Raji (cell line): ENCODE results near the gene NDUFB2.

Experiments used
- POLR2A ChIP-seq: IDR thresholded peaks from 2 replicates; pipeline ENCODE4 v1.6.1; 2011; ENCODE audit warnings: low read depth, low read length, control low read depth; ENCODE audit not compliant: insufficient read depth

NDUFB2 gene

DNA sequence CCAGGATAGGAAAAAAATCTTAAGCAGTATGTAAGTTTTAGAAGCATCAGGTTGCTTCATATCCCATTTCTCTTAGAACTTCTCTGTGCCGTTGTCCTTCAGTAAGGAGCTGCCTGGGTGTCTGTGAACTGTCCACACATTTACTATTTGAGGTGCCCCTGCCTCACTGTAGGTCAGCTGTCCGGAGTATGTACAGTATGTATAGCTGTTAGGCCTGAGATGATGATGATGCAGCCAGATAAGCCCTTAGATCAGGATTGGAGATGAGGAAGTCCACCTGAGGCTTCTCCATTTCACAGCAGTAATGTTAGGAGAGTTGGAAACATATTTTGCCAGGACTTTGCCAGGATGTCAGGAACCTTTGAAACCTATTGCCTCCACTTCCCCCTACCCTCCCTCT lies 7.7 kb downstream of the NDUFB2 start:
- TF ChIP-seq POLR2A, result no peak

DNA sequence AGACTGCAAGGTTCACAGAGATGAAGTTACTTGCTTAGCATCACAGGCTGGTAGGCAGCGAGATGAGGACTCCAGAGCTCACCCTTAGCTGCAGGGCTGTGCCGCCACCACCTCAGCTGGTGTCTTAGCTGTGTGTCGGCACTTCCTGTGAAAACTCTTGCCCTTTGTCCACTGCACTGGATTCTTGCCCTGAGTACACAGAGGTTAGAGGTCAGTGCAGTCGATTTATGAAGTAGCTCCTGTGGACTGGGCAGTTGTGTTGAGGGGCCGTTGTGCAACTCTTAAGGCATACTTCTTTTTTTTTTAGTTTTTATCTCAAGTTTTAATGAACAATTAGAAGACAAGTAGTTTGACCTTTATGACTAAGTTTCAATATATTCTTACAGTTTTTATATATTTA lies 10.6 kb downstream of the NDUFB2 start:
- no peak for TF ChIP-seq POLR2A

DNA sequence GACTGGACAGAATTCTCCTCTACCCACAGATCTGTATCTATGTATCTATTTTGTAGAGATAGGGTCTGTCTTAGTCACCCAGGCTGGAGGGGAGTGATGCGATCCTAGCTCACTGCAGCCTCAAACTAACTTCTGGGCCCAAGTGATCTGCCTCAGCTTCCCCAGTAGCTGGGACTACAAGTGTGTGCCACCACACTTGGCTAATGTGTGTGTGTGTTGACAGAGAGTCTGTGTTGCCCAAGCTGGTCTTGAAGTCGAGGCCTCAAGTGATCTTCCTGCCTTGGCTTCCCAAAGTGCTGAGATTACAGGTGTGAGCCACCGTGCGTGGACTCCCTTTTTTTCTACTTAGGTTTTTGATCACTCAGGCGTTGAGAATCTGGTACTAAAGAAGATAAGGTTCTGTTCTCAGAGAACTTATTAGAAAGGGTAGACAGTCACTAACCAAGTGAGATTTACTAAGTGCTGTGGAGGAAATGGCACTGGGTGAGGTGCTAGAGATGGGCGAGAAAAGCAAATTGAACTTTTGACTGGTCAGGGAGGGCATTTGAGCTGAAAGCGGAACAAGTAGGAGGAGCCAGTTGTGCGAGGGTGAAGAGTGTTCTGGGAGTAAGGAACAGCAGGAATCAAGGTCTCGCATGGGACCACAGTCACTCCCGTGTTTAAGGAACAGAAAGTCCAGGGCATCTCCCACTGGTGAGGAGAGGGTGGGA lies 18.0 kb downstream of the NDUFB2 start:
- no peak for TF ChIP-seq POLR2A

DNA sequence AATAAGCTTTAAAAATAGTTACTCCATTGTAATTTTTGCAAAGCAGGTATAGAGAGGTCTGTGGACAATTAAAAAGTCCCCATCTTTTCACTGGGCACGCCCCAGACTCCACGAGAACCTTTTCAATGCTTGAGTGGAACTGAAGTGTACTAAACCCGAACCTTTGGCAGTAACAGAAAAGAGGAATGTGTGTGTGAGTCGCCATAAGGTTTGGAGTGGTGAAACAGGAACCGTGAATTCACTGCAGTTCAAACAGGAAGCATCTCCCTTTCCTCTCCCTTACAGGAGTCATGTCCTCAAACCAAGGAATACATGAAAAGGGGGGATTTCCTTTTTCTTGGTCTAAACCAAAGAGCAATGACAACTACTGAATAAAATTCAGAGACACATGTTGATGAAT lies 23.2 kb downstream of the NDUFB2 start:
- no peak for TF ChIP-seq POLR2A

DNA sequence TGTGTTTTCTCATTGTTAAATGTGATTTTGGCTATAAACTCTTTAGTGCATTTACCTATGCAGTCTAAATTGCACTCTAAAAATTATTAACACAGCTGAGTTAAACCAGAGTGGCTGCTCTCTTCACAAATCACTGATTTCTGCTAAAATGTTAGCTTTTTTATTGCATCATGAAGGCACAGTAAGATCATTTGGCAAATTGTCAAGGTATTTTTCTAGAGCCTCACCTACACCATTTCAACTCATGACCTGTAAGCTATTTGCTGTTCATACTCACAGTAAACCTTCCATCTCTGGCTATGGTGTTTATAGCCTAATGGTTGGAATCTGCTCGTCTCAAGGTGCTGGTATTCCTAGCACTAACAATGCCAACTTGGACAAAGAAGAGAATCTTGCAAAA lies 25.7 kb downstream of the NDUFB2 start:
- no peak for TF ChIP-seq POLR2A

DNA sequence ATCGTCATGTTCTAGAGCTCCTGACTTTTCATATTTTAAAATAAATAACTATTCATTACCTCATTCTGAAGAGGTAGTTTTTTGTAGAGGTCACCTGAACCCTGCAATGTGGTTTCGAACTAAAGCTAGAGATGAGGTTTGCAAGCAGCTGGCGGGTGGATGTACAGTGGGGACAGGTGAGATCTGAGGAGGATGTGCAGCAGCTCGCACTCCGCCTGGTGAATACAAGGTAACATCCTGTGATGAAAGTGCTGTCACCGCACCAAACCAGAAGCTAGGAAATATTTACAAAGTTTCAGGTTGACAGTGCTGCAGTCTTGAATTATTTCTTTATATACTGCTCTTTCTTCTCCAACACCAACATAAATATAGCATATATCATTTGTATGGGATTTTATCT lies 26.5 kb downstream of the NDUFB2 start:
- no peak for TF ChIP-seq POLR2A

DNA sequence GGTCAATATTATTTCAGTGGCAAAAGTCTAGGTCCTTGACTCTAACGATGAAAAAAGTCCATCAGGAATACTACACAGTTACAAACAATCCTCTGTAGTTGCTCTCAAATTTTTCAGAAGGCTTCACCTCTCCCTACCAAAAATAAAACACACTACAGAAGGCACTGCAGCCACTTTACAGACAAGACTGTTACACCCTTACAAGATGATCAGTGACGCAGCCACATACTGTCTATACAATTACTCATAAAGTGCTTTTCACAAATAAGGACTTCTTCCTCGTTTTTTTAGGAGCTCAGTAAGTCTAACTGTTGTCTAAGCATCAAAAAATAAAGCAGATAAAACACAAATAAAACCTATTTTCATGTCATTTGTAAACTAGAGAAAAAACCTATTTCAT lies 27.1 kb downstream of the NDUFB2 start:
- TF ChIP-seq POLR2A, result no peak

DNA sequence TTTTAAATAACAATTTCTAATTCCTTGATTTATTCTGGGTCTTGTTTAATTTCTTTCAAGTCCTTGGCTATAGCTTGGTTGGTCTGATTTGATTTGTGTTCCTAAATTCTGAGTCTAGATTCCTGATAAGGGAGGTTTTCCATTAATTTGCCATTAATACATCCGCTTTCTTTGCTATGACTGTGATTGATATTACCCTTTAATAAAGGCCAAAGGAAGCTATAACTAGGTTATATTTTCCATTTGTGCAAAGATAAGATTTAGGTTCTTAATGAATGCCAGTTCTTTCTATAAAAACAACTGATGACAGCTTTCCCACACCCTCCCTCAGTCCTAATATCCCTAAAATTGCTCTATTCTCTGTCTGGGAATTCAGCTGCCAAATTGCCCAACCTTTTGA lies 28.2 kb downstream of the NDUFB2 start:
- no peak for TF ChIP-seq POLR2A

DNA sequence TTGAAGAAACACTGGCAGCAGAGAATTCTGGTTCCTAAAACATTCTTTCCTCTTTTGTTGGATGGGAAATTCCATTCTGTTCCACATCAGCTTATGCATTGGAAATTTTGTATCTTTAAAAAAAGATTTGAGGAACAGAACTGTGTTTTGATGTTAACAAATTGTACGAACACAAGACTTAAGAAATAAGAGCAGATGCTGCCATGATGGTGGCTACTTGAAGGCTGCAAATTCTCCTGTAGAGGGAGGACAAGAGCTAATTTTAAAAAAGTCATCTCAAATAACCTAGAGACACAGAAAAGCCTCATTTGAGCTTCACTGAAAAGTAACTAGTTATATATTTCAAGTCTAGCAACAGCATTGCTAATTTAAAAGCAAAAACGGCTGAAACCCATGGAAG lies 29.8 kb downstream of the NDUFB2 start:
- TF ChIP-seq POLR2A, result no peak

DNA sequence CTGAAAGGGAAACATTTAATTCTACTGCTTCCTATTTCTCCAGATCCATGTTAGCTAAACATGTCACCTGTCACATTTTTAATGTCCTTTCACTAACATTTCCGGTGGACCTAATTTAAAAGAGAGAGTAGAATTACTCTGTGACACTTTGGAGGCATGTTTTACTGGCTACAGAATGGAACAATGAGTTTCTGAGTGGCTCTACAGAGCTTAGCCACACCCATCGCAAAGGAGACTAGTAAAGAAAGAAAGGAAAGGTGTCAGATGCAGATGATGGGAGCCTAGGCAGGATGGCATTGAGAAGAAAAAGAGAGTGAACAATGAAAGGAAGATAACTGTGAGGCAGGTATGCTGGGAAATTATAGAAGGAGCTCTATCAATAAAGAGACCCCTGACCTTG lies 35.9 kb downstream of the NDUFB2 start:
- no peak for TF ChIP-seq POLR2A

DNA sequence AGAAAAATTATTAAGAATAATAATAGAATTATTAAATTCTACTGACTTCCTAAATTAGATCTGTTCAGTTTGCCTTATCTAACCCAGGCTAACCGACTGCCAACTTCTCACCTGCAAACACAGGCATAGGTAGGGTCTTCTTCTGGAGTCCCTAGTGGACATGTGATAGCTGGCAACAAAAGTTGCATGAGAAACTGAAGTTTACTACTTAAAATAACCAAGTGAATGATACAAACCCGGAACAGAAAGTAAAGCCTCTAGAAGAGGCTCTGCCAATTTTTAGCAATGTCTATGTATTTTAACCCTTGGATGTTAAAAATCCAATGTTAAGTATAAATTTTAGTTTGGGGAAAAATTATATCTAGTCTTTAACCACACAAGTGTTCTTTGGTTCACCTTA lies 37.6 kb downstream of the NDUFB2 start:
- TF ChIP-seq POLR2A, result no peak

DNA sequence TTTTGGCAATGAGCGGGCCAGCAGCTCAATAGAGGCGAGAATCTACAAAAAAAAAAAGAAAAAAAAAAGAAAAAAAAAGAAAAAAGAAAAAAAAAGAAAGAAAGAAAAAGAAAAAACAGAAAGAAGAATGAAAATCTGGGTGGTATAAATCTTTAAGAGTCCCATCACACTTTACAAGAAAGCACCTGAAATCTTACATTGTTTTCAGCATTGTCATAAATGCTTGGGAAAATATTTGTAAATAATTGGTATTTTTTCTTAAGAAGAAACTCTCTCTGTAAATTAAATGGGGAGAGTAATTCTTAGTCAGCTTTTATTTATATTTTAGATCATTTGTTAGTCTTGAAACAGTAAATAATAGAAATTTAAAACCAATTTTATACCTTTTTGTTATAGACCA lies 38.2 kb downstream of the NDUFB2 start:
- TF ChIP-seq POLR2A, result no peak

DNA sequence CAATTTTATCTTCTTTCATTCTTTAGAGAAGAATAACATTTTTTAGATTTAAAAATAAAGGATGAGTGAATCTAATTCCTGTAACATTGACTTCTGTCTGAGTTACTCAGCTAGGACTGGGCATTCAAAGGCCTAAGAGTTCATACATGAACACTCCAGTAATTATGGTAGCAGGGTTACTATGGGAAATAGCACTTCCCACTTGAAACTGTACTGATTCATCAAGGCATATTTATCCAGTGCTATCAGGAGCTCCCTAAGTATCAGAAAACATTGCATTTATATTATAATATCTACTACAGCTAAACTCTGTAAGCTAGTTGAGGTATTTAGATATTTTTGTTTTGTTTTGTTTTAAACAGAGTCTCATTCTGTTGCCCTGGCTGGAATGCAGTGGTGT lies 41.8 kb downstream of the NDUFB2 start:
- TF ChIP-seq POLR2A, result no peak

DNA sequence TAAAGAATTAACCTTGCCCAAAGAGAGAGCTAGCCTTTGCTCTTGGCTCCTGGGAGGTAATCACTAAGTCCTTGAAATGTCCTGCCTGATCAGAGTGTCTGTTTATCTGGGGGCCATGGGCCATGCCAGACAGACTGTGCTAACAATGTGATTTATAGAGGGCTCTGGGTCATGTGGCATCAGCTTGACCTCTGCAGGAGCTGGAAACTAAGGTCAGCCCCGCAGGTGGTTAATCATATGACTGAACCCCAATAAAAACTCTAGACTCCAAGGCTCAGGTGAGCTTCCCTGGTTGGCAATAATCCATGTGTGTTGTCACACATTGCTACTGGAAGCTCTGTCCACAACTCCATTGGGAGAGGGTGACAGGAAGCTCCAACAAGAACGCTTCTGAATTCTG lies 47.5 kb downstream of the NDUFB2 start:
- TF ChIP-seq POLR2A, result no peak

DNA sequence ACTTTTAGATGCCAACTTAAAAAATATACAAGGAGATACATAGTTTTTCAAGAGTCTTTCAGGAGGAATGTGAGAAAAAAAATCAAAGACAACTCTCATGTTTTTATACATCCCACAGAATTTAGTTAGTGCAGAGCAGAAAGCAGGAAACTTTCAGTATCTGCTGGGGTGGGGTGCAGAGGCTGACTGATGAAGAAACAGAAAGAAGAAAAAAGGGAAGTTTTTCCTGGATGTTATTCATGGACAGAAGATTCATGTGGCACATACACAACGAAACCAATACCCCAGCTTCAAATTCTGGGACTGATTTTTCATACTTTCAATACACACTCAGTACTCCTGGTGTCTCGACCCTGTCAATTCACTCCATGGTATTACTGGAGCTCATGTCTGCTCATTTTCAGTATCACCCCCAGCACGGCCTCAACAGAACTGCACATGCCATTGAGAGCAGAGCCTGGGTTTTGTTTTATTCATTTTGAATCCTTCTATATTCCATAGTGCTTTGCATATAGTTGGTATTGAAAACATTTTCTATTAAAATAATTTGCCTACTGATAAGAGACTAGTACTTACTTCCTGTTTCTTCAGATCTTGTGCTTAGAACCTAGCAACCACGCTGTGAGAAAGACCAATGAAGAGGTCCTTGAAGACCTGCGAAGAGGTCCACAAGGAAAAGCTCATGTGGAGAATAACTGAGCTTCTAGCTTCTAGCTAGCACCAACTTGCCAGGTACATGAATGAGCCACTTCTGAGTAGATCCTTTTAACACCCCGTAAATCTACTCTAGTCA lies 49.0 kb downstream of the NDUFB2 start:
- no peak for TF ChIP-seq POLR2A

DNA sequence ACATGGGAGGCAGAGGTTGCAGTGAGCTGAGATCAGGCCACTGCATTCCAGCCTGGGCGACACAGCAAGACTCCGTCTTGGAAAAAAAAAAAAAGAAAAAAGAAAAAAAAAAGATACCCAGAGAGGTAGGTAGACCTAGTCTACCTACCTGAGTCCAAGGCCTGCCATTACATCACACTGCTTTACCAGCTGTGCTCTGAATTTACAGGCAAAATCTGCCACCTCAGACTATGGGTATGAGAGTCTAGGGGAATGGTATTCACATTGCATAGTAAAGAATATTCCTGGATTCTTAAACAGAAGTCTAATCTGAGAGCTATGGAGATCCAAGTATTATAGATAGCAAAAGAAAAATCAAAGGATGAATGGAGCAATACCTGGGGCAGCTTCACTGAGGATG lies 50.2 kb downstream of the NDUFB2 start:
- no peak for TF ChIP-seq POLR2A

DNA sequence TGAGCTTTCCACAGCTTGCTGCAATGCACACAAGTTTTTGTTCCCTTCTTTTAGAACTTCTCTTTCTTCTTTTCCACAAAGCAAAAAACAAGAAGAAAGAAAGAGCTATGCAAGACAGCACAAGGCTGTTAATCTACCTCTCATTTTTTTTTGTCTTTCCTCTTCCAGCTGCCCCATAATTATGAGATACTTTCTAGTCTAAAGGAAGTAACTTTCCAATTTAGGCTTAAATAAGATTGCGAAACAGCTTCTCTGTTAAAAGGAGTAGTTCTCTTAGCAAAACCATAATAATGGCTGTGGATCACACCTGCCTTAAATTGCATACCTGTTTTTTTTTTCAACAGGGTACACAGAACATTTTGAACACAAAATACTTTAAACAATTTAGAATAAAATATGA lies 56.0 kb downstream of the NDUFB2 start:
- no peak for TF ChIP-seq POLR2A
